ENCODE data around the gene ODF2. TPM values are rescaled to one million over a fixed set of nuclear protein-coding genes. Genes with fewer than 3 reads are reported as not detected.

Gene ODF2
- total and polyA plus RNA-seq, 2 of the 13 experiments (the other 11 are each of a cell fraction or from before 2014, with no cell fraction given): 9.8 to 31.3 TPM

GRCh38 chr9:128495804-128496417, 40.1 kb downstream of the ODF2 start (continued):
- TF ChIP-seq USF2 (IDR thresholded peaks at IDR 0.05; ENCODE audit: low read depth, low read length) (no peak), USF2 (CRISPR knock-in tag; IDR thresholded peaks at IDR 0.05; ENCODE audit: borderline replicate concordance) (no peak), HNRNPL (IDR thresholded peaks at IDR 0.05; ENCODE audit: low read depth, low read length) (no peak), MED1 (CRISPR knock-in tag; IDR thresholded peaks at IDR 0.05) (peak; percentile 13; the same call in 1 of the 2 replicates), ZFX (CRISPR knock-in tag; IDR thresholded peaks at IDR 0.05; ENCODE audit: low read depth) (0 out of 2 replicates have a peak, but pooled peaks have one; percentile 25), NR2F6 (IDR thresholded peaks at IDR 0.05) (no peak), NR2F6 (CRISPR knock-in tag; IDR thresholded peaks at IDR 0.05) (0 out of 2 replicates have a peak, but pooled peaks have one; percentile 19), MAFK (conservative IDR thresholded peaks at IDR 0.05 in 1 of 2, IDR thresholded peaks at IDR 0.05 in 1 of 2; ENCODE audit: low read length in 2 of 2) (peak; percentile 45 to 66), PPARG (CRISPR knock-in tag; conservative IDR thresholded peaks at IDR 0.05) (0 out of 2 replicates have a peak, but pooled peaks have one; percentile 13)
- TF ChIP-seq, protein P1, sequence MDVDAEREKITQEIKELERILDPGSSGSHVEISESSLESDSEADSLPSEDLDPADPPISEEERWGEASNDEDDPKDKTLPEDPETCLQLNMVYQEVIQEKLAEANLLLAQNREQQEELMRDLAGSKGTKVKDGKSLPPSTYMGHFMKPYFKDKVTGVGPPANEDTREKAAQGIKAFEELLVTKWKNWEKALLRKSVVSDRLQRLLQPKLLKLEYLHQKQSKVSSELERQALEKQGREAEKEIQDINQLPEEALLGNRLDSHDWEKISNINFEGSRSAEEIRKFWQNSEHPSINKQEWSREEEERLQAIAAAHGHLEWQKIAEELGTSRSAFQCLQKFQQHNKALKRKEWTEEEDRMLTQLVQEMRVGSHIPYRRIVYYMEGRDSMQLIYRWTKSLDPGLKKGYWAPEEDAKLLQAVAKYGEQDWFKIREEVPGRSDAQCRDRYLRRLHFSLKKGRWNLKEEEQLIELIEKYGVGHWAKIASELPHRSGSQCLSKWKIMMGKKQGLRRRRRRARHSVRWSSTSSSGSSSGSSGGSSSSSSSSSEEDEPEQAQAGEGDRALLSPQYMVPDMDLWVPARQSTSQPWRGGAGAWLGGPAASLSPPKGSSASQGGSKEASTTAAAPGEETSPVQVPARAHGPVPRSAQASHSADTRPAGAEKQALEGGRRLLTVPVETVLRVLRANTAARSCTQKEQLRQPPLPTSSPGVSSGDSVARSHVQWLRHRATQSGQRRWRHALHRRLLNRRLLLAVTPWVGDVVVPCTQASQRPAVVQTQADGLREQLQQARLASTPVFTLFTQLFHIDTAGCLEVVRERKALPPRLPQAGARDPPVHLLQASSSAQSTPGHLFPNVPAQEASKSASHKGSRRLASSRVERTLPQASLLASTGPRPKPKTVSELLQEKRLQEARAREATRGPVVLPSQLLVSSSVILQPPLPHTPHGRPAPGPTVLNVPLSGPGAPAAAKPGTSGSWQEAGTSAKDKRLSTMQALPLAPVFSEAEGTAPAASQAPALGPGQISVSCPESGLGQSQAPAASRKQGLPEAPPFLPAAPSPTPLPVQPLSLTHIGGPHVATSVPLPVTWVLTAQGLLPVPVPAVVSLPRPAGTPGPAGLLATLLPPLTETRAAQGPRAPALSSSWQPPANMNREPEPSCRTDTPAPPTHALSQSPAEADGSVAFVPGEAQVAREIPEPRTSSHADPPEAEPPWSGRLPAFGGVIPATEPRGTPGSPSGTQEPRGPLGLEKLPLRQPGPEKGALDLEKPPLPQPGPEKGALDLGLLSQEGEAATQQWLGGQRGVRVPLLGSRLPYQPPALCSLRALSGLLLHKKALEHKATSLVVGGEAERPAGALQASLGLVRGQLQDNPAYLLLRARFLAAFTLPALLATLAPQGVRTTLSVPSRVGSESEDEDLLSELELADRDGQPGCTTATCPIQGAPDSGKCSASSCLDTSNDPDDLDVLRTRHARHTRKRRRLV (CRISPR knock-in tag; IDR thresholded peaks at IDR 0.05): no peak
- TF ChIP-seq, protein P2, sequence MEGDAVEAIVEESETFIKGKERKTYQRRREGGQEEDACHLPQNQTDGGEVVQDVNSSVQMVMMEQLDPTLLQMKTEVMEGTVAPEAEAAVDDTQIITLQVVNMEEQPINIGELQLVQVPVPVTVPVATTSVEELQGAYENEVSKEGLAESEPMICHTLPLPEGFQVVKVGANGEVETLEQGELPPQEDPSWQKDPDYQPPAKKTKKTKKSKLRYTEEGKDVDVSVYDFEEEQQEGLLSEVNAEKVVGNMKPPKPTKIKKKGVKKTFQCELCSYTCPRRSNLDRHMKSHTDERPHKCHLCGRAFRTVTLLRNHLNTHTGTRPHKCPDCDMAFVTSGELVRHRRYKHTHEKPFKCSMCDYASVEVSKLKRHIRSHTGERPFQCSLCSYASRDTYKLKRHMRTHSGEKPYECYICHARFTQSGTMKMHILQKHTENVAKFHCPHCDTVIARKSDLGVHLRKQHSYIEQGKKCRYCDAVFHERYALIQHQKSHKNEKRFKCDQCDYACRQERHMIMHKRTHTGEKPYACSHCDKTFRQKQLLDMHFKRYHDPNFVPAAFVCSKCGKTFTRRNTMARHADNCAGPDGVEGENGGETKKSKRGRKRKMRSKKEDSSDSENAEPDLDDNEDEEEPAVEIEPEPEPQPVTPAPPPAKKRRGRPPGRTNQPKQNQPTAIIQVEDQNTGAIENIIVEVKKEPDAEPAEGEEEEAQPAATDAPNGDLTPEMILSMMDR (CRISPR knock-in tag; IDR thresholded peaks at IDR 0.05): peak; percentile 64

Data from HepG2 (cell line).